Neuronal stem cell (in vitro differentiated cells): ENCODE data around the gene SZT2.

Source experiments
- DNase-seq: peaks from one replicate; pipeline ENCODE4 v3.0.0-alpha.2; 2013; ENCODE audit warnings: low spot score
- H2AFZ ChIP-seq: one replicate; pipeline ENCODE4 v1.6.1; 2013; ENCODE audit warnings: mild to moderate bottlenecking, low read length, inconsistent platforms
- H2AK5ac ChIP-seq: 2 replicates; pipeline ENCODE4 v1.6.1; 2013; ENCODE audit warnings: low read depth, mild to moderate bottlenecking, inconsistent platforms, low read length, moderate library complexity, mixed read lengths
- H2BK120ac ChIP-seq: 2 replicates; pipeline ENCODE4 v1.6.1; 2013; ENCODE audit warnings: low read depth, mild to moderate bottlenecking, inconsistent platforms, low read length, moderate library complexity, mixed read lengths
- H2BK12ac ChIP-seq: one replicate; pipeline ENCODE4 v1.6.1; 2013; ENCODE audit warnings: low read length, inconsistent platforms
- H2BK15ac ChIP-seq: 2 replicates; pipeline ENCODE4 v1.6.1; 2013; ENCODE audit warnings: mild to moderate bottlenecking, low read length, inconsistent platforms, mixed read lengths
- H2BK5ac ChIP-seq: one replicate; pipeline ENCODE4 v1.6.1; 2013; ENCODE audit warnings: inconsistent platforms, mild to moderate bottlenecking, low read length, moderate library complexity
- H3K14ac ChIP-seq: one replicate; pipeline ENCODE4 v1.6.1; 2013; ENCODE audit warnings: low read length, inconsistent platforms
- H3K18ac ChIP-seq: 2 replicates; pipeline ENCODE4 v1.6.1; 2013; ENCODE audit warnings: low read length, inconsistent platforms
- H3K23ac ChIP-seq: 2 replicates; pipeline ENCODE4 v1.6.1; 2013; ENCODE audit warnings: low read depth, mild to moderate bottlenecking, mixed read lengths, low read length, inconsistent platforms; ENCODE audit not compliant: poor library complexity
- H3K27ac ChIP-seq: replicated peaks from 3 replicates; pipeline ENCODE4 v1.5.1; 2013; ENCODE audit warnings: low read length, inconsistent platforms
- H3K27me3 ChIP-seq, 3 experiments: 2 replicates each; pipeline ENCODE4 v1.6.1; 2013; ENCODE audit warnings: low read length in 3 of 3, mild to moderate bottlenecking in 2 of 3, inconsistent platforms in 1 of 3, low read depth in 1 of 3, mixed read lengths in 1 of 3, moderate library complexity in 1 of 3; ENCODE audit not compliant: control insufficient read depth in 3 of 3, insufficient read depth in 3 of 3
- H3K36me3 ChIP-seq, 2 donors: replicated peaks in 1 of 2; 2 replicates each; pipeline ENCODE4 v1.6.1; 2013; ENCODE audit warnings: low read length in 2 of 2; ENCODE audit not compliant: control insufficient read depth in 2 of 2, insufficient read depth in 2 of 2
- H3K4ac ChIP-seq: 2 replicates; pipeline ENCODE4 v1.6.1; 2013; ENCODE audit warnings: inconsistent platforms, mild to moderate bottlenecking, low read length, moderate library complexity
- H3K4me1 ChIP-seq, 2 donors: 1 replicate in 1 of 2; 2 replicates in 1 of 2; pipeline ENCODE4 v1.6.1; 2013; ENCODE audit warnings: low read length in 2 of 2, low read depth in 1 of 2; ENCODE audit not compliant: control insufficient read depth in 2 of 2, insufficient read depth in 1 of 2
- H3K4me2 ChIP-seq: one replicate; pipeline ENCODE4 v1.6.1; 2013; ENCODE audit warnings: mild to moderate bottlenecking, low read length, inconsistent platforms; ENCODE audit not compliant: insufficient read depth, poor library complexity, severe bottlenecking
- H3K4me3 ChIP-seq, 2 donors: 2 replicates each; pipeline ENCODE4 v1.5.1; 2013; ENCODE audit warnings: low read length in 2 of 2, mild to moderate bottlenecking in 2 of 2, inconsistent platforms in 1 of 2, moderate library complexity in 1 of 2
- H3K79me1 ChIP-seq: one replicate; pipeline ENCODE4 v1.6.1; 2013; ENCODE audit warnings: low read depth, mild to moderate bottlenecking, inconsistent platforms, low read length, moderate library complexity
- H3K9ac ChIP-seq: one replicate; pipeline ENCODE4 v1.6.1; 2013; ENCODE audit warnings: mild to moderate bottlenecking, low read depth, low read length, inconsistent platforms; ENCODE audit not compliant: poor library complexity
- H3K9me3 ChIP-seq, 2 donors: replicated peaks in 1 of 2; 2 replicates each; pipeline versions ENCODE3 to v1.6.1; 2013; ENCODE audit warnings: low read length in 2 of 2, mild to moderate bottlenecking in 2 of 2, inconsistent platforms in 1 of 2, low read depth in 1 of 2, mixed read lengths in 1 of 2, moderate library complexity in 1 of 2; ENCODE audit not compliant: control insufficient read depth in 2 of 2, insufficient read depth in 1 of 2
- H4K8ac ChIP-seq: one replicate; pipeline ENCODE4 v1.6.1; 2013; ENCODE audit warnings: low read depth, mild to moderate bottlenecking, inconsistent platforms, low read length, moderate library complexity
- H4K91ac ChIP-seq: one replicate; pipeline ENCODE4 v1.6.1; 2013; ENCODE audit warnings: low read length, low read depth, mild to moderate bottlenecking, inconsistent platforms; ENCODE audit not compliant: poor library complexity
- WGBS, 2 donors: extraction: QIAGEN DNeasy Blood & Tissue Kit; methylation state at CpG; one replicate each; pipeline ENCODE4 v1.1.7; 2013; ENCODE audit warnings: missing lambda C conversion rate in 2 of 2, mixed read lengths in 1 of 2; ENCODE audit not compliant: insufficient read length in 2 of 2, insufficient replicate concordance in 1 of 2; ENCODE audit errors: extremely low coverage in 2 of 2; 5-methylcytosine and 5-hydroxymethylcytosine counted together

SZT2 gene

GRCh38 chr1:43442756-43443155 lies 53.1 kb downstream of the SZT2 start:
- Histone ChIP-seq H2BK15ac (no peak overlapping the region), H2BK120ac (no peak overlapping the region), H3K4me3 (no peak overlapping the region), H3K4me1 (peaks cover 0 to 6% of the 10 kb centered on the region in 2 donors), H3K9ac (no peak overlapping the region), H3K27me3 (no peaks in the 10 kb centered on the region), H3K4me2 (no peak overlapping the region), H3K4ac (no peak overlapping the region), H4K91ac (no peak overlapping the region), H2BK12ac (no peak overlapping the region), H3K23ac (no peak overlapping the region), H4K8ac (no peak overlapping the region), H3K9me3 (no peaks in the 10 kb centered on the region), H3K18ac (no peak overlapping the region), H2BK5ac (no peak overlapping the region), H3K14ac (no peak overlapping the region), H2AK5ac (no peak overlapping the region), H3K27ac (no peak overlapping the region), H3K36me3 (peaks cover 43 to 97% of the 10 kb centered on the region in 2 donors), H2AFZ (no peak overlapping the region), H3K79me1 (no peaks in the 10 kb centered on the region)
- no peak for DNase-seq
- WGBS, 2 donors = no CpG with 5 or more reads among the region's 12 CpGs

- Histone ChIP-seq H3K4me3 (no peak overlapping the region), H3K14ac (no peak overlapping the region), H2BK120ac (no peak overlapping the region), H3K9me3 (no peaks in the 10 kb centered on the region), H2AFZ (no peak overlapping the region), H3K36me3 (peaks cover 45 to 97% of the 10 kb centered on the region in 2 donors), H3K9ac (no peak overlapping the region), H4K8ac (no peak overlapping the region), H3K79me1 (no peaks in the 10 kb centered on the region), H2BK5ac (no peak overlapping the region), H2BK12ac (no peak overlapping the region), H3K4me2 (no peak overlapping the region), H2AK5ac (no peak overlapping the region), H3K4me1 (peaks cover 0 to 6% of the 10 kb centered on the region in 2 donors), H4K91ac (no peak overlapping the region), H3K4ac (no peak overlapping the region), H3K27me3 (no peaks in the 10 kb centered on the region), H3K18ac (no peak overlapping the region), H3K27ac (no peak overlapping the region), H2BK15ac (no peak overlapping the region), H3K23ac (no peak overlapping the region)
- no peak for DNase-seq
- WGBS, 2 donors = no CpG with 5 or more reads among the region's 16 CpGs
Observed at GRCh38 chr1:43443197-43443946, 53.7 kb downstream of the SZT2 start.

- no peak overlapping the region for H4K8ac ChIP-seq
- no peak overlapping the region for H3K23ac ChIP-seq
- no peaks in the 10 kb centered on the region for H3K79me1 ChIP-seq
- no peak overlapping the region for H3K4me3 ChIP-seq
- no CpG with 5 or more reads among the region's 13 CpGs for WGBS, 2 donors
- H4K91ac ChIP-seq = no peak overlapping the region
- H2BK15ac ChIP-seq = no peak overlapping the region
- H3K18ac ChIP-seq = no peak overlapping the region
- no peak overlapping the region for H3K4ac ChIP-seq
- H2BK120ac ChIP-seq = no peak overlapping the region
- H3K9me3 ChIP-seq = no peaks in the 10 kb centered on the region
- no peak for DNase-seq
- H2BK12ac ChIP-seq = no peak overlapping the region
- H3K36me3 ChIP-seq = peaks cover 45 to 97% of the 10 kb centered on the region in 2 donors
- H3K9ac ChIP-seq = no peak overlapping the region
- no peak overlapping the region for H3K27ac ChIP-seq
- no peak overlapping the region for H3K4me2 ChIP-seq
- no peaks in the 10 kb centered on the region for H3K27me3 ChIP-seq
- H2AK5ac ChIP-seq = no peak overlapping the region
- no peak overlapping the region for H3K14ac ChIP-seq
- no peak overlapping the region for H2BK5ac ChIP-seq
- peaks cover 0 to 6% of the 10 kb centered on the region in 2 donors for H3K4me1 ChIP-seq
- H2AFZ ChIP-seq = no peak overlapping the region
Observed at GRCh38 chr1:43444151-43444828, 54.6 kb downstream of the SZT2 start.

- H3K9me3 ChIP-seq = no peaks in the 10 kb centered on the region
- H3K36me3 ChIP-seq = peaks cover 47 to 98% of the 10 kb centered on the region in 2 donors
- H2BK120ac ChIP-seq = no peak overlapping the region
Observed at GRCh38 chr1:43444836-43445235, 55.1 kb downstream of the SZT2 start.

More at GRCh38 chr1:43444836-43445235, 55.1 kb downstream of the SZT2 start:
- H3K27ac ChIP-seq = no peak overlapping the region
- no peaks in the 10 kb centered on the region for H3K27me3 ChIP-seq
- H3K4me1 ChIP-seq = peaks cover 0 to 6% of the 10 kb centered on the region in 2 donors
- no peaks in the 10 kb centered on the region for H3K79me1 ChIP-seq
- no peak overlapping the region for H2BK5ac ChIP-seq
- no peak overlapping the region for H3K9ac ChIP-seq
- no peak overlapping the region for H3K4me2 ChIP-seq
- no peak overlapping the region for H3K23ac ChIP-seq
- H3K18ac ChIP-seq = no peak overlapping the region
- no peak overlapping the region for H2AFZ ChIP-seq
- H2BK12ac ChIP-seq = no peak overlapping the region
- H2AK5ac ChIP-seq = no peak overlapping the region
- DNase-seq = peak; percentile 11
- no peak overlapping the region for H4K91ac ChIP-seq
- H4K8ac ChIP-seq = no peak overlapping the region
- no peak overlapping the region for H3K4ac ChIP-seq
- H2BK15ac ChIP-seq = no peak overlapping the region
- no peak overlapping the region for H3K4me3 ChIP-seq
- no CpG with 5 or more reads among the region's 1 CpG for WGBS, 2 donors
- H3K14ac ChIP-seq = no peak overlapping the region
